Spleen (tissue), 7 donors: ENCODE measurements around the gene ACTR3.

Source experiments
- CTCF ChIP-seq, 11 experiments: fragments of 200-600 bp in 7 of 11; fragments of 450-650 bp in 4 of 11; sonication (generic) in 4 of 11; IDR thresholded peaks in 8 of 11; conservative IDR thresholded peaks in 3 of 11; 1 replicate in 7 of 11; 2 replicates in 4 of 11; pipeline versions ENCODE4 v1.4.0 to v1.8.0; 2016 to 2021; ENCODE audit warnings: antibody characterized with exemption in 11 of 11, inconsistent platforms in 4 of 11, mild to moderate bottlenecking in 1 of 11
- POLR2A ChIP-seq, 3 donors: fragments of 450-650 bp; IDR thresholded peaks; one replicate each; pipeline ENCODE4 v1.5.1; 2017; ENCODE audit warnings: antibody characterized with exemption in 3 of 3, mild to moderate bottlenecking in 1 of 3
- donor health status: DM: no; HTN: no; CAD: no; lungs with moderate emphysema.
- donor health status: DM: no; HTN: no; CAD: no.
- donor health status: DM: no; HTN: no; CAD: no.

- TF ChIP-seq CTCF (IDR thresholded peaks at IDR 0.05 in 8 of 11, conservative IDR thresholded peaks at IDR 0.05 in 3 of 11) (no peak), POLR2A (IDR thresholded peaks at IDR 0.05) (no peak)
Observed at GRCh38 chr2:113977060-113977659, 87.3 kb downstream of the ACTR3 start.
